HEK293 (cell line): ENCODE results near the gene UBALD2.

ENCODE experiments used
- CTCF ChIA-PET: fragments of 350-600 bp; formaldehyde crosslinking; extraction: SDS; loops from one replicate; lab custom pipeline; 2021; ENCODE audit warnings: antibody characterized with exemption; lab: Yijun Ruan, JAX
- POLR2A ChIA-PET: fragments of 300-600 bp; formaldehyde crosslinking; extraction: SDS; loops from one replicate; lab custom pipeline; 2020; ENCODE audit warnings: antibody characterized with exemption, inconsistent platforms; lab: Yijun Ruan, JAX
- H3K27ac ChIP-seq: fragments of 200-500 bp; sonication (Bioruptor generic); 2 replicates; pipeline ENCODE4 v1.5.1; 2014; ENCODE audit warnings: low read depth, low read length, control low read depth, inconsistent platforms; ENCODE audit errors: extremely low read depth
- H3K36me3 ChIP-seq, 2 experiments: fragments of 200-500 bp in 1 of 2; sonication (Bioruptor generic) in 1 of 2; 1 replicate in 1 of 2; 2 replicates in 1 of 2; pipeline ENCODE4 v1.5.1; 2014 to 2017; ENCODE audit warnings: inconsistent platforms in 2 of 2, low read length in 2 of 2; ENCODE audit not compliant: control insufficient read depth in 2 of 2, insufficient read depth in 1 of 2
- H3K4me1 ChIP-seq: fragments of 200-500 bp; sonication (Bioruptor generic); 2 replicates; pipeline ENCODE4 v1.5.1; 2014; ENCODE audit warnings: mild to moderate bottlenecking, low read length, inconsistent platforms; ENCODE audit not compliant: control insufficient read depth, insufficient read depth
- H3K4me3 ChIP-seq: 2 replicates; pipeline ENCODE4 v1.5.1; 2011; ENCODE audit warnings: low read depth, mild to moderate bottlenecking, control low read depth, low read length, moderate library complexity
- H3K9me3 ChIP-seq: fragments of 200-500 bp; sonication (Bioruptor generic); 2 replicates; pipeline ENCODE4 v1.5.1; 2014; ENCODE audit warnings: low read depth, low read length, inconsistent platforms; ENCODE audit not compliant: control insufficient read depth, insufficient read depth
- GLIS1 ChIP-seq: fragments of 450-650 bp; formaldehyde crosslinking; IDR thresholded peaks from 2 replicates; pipeline ENCODE4 v1.5.1; 2016; ENCODE audit warnings: missing biosample characterization, missing genetic modification characterization
- YY2 ChIP-seq: fragments of 450-650 bp; formaldehyde crosslinking; IDR thresholded peaks from 2 replicates; pipeline ENCODE4 v1.5.1; 2016; ENCODE audit warnings: missing biosample characterization, missing genetic modification characterization
- ZFP69B ChIP-seq: fragments of 450-650 bp; formaldehyde crosslinking; IDR thresholded peaks from 2 replicates; pipeline ENCODE4 v1.5.1; 2016; ENCODE audit warnings: missing biosample characterization, missing genetic modification characterization
- ZNF174 ChIP-seq: fragments of 450-650 bp; formaldehyde crosslinking; IDR thresholded peaks from 2 replicates; pipeline ENCODE4 v1.5.0; 2017; ENCODE audit warnings: missing biosample characterization, mild to moderate bottlenecking, missing genetic modification characterization
- ZNF585B ChIP-seq: fragments of 450-650 bp; formaldehyde crosslinking; IDR thresholded peaks from 2 replicates; pipeline ENCODE4 v1.5.1; 2016; ENCODE audit warnings: missing biosample characterization, missing genetic modification characterization
- ZSCAN30 ChIP-seq: fragments of 450-650 bp; IDR thresholded peaks from 2 replicates; pipeline ENCODE4 v1.5.1; 2018; ENCODE audit warnings: missing biosample characterization, mild to moderate bottlenecking, missing genetic modification characterization, moderate library complexity
- TF ChIP-seq, protein P1 (sequence below): fragments of 450-650 bp; formaldehyde crosslinking; IDR thresholded peaks from 2 replicates; pipeline ENCODE4 v1.5.0; 2017; ENCODE audit warnings: missing biosample characterization, missing genetic modification characterization, borderline replicate concordance
- TF ChIP-seq, protein P2 (sequence below): fragments of 450-650 bp; formaldehyde crosslinking; IDR thresholded peaks from 2 replicates; pipeline ENCODE4 v1.5.1; 2016; ENCODE audit warnings: missing biosample characterization, missing genetic modification characterization
- TF ChIP-seq, protein P3 (sequence below): fragments of 450-650 bp; formaldehyde crosslinking; conservative IDR thresholded peaks from 2 replicates; pipeline ENCODE4 v1.5.1; 2016; ENCODE audit warnings: low read depth, missing biosample characterization, missing genetic modification characterization
- TF ChIP-seq, protein P4 (sequence below): fragments of 450-650 bp; formaldehyde crosslinking; IDR thresholded peaks from 2 replicates; pipeline ENCODE4 v1.5.1; 2017; ENCODE audit warnings: missing biosample characterization, missing genetic modification characterization

Gene UBALD2

DNA sequence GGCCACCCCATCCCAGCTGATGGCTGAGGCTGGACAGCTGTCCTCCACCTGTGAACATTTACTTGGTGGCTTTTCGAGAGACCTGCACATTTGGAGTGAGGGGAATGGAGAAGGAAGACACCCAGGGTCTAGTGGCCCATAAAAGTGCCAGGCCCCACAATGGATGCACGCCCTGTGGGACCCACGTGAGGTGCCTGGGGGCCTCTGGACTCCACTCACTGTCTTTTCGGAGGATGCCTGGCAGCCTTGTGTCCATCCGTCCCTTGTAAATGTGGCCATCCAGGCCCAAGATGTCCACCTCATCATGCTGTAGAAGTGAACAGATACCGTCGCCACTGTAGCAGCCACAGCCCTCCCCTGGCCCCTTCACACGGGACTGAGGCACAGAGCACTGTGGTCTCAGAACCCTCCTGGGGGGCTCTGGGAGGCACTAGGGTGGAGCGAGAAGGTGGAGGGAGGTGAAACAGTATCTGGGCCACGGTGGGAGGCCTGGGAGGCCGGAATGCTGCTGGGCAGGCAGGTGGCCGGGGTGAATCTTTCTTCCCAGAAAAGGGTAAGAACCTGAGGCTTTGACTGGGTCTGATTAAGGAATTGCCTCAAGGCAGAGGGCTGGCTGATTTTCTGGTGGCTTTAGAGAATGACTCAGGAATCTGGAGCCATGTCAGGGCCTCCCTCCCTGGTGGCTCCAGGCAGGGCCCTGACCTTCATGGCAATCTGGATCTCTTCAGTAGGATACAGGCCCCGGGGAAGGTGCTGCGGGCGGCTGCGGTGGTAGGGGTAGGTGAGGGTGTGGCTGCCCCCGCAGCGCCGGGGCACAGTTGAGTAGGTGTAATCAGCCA, 11.5 kb downstream of the UBALD2 start:
- H3K4me3 ChIP-seq = no peak overlapping the region
- H3K36me3 ChIP-seq = peaks cover 0 to 5% of the 10 kb centered on the region in 2 experiments; a peak in 1 of 3 replicates
- H3K9me3 ChIP-seq = no peaks in the 10 kb centered on the region
- POLR2A ChIA-PET = no interaction called here
- TF ChIP-seq ZSCAN30 (tag by site-specific recombination) = 0 out of 2 replicates have a peak, but pooled peaks have one; percentile 32
- TF ChIP-seq, protein P1, sequence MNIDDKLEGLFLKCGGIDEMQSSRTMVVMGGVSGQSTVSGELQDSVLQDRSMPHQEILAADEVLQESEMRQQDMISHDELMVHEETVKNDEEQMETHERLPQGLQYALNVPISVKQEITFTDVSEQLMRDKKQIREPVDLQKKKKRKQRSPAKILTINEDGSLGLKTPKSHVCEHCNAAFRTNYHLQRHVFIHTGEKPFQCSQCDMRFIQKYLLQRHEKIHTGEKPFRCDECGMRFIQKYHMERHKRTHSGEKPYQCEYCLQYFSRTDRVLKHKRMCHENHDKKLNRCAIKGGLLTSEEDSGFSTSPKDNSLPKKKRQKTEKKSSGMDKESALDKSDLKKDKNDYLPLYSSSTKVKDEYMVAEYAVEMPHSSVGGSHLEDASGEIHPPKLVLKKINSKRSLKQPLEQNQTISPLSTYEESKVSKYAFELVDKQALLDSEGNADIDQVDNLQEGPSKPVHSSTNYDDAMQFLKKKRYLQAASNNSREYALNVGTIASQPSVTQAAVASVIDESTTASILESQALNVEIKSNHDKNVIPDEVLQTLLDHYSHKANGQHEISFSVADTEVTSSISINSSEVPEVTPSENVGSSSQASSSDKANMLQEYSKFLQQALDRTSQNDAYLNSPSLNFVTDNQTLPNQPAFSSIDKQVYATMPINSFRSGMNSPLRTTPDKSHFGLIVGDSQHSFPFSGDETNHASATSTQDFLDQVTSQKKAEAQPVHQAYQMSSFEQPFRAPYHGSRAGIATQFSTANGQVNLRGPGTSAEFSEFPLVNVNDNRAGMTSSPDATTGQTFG = no peak
- no peak for TF ChIP-seq YY2 (tag by site-specific recombination)
- peak; percentile 14; the same call in 1 of the 2 replicates for TF ChIP-seq ZNF585B (tag by site-specific recombination)
- TF ChIP-seq GLIS1 (tag by site-specific recombination) = peak; percentile 57
- TF ChIP-seq, protein P2, sequence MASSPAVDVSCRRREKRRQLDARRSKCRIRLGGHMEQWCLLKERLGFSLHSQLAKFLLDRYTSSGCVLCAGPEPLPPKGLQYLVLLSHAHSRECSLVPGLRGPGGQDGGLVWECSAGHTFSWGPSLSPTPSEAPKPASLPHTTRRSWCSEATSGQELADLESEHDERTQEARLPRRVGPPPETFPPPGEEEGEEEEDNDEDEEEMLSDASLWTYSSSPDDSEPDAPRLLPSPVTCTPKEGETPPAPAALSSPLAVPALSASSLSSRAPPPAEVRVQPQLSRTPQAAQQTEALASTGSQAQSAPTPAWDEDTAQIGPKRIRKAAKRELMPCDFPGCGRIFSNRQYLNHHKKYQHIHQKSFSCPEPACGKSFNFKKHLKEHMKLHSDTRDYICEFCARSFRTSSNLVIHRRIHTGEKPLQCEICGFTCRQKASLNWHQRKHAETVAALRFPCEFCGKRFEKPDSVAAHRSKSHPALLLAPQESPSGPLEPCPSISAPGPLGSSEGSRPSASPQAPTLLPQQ (tag by site-specific recombination) = peak; percentile 62
- TF ChIP-seq, protein P3, sequence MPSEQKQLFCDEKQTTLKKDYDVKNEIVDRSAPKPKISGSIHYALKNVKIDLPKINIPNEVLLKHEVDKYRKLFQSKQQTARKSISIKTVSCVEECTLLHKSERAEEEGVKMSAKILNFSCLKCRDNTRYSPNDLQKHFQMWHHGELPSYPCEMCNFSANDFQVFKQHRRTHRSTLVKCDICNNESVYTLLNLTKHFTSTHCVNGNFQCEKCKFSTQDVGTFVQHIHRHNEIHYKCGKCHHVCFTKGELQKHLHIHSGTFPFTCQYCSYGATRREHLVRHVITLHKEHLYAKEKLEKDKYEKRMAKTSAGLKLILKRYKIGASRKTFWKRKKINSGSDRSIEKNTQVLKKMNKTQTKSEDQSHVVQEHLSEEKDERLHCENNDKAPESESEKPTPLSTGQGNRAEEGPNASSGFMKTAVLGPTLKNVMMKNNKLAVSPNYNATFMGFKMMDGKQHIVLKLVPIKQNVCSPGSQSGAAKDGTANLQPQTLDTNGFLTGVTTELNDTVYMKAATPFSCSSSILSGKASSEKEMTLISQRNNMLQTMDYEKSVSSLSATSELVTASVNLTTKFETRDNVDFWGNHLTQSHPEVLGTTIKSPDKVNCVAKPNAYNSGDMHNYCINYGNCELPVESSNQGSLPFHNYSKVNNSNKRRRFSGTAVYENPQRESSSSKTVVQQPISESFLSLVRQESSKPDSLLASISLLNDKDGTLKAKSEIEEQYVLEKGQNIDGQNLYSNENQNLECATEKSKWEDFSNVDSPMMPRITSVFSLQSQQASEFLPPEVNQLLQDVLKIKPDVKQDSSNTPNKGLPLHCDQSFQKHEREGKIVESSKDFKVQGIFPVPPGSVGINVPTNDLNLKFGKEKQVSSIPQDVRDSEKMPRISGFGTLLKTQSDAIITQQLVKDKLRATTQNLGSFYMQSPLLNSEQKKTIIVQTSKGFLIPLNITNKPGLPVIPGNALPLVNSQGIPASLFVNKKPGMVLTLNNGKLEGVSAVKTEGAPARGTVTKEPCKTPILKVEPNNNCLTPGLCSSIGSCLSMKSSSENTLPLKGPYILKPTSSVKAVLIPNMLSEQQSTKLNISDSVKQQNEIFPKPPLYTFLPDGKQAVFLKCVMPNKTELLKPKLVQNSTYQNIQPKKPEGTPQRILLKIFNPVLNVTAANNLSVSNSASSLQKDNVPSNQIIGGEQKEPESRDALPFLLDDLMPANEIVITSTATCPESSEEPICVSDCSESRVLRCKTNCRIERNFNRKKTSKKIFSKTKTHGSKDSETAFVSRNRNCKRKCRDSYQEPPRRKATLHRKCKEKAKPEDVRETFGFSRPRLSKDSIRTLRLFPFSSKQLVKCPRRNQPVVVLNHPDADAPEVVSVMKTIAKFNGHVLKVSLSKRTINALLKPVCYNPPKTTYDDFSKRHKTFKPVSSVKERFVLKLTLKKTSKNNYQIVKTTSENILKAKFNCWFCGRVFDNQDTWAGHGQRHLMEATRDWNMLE (tag by site-specific recombination) = no peak
- no peak for TF ChIP-seq ZNF174 (tag by site-specific recombination)
- TF ChIP-seq, protein P4, sequence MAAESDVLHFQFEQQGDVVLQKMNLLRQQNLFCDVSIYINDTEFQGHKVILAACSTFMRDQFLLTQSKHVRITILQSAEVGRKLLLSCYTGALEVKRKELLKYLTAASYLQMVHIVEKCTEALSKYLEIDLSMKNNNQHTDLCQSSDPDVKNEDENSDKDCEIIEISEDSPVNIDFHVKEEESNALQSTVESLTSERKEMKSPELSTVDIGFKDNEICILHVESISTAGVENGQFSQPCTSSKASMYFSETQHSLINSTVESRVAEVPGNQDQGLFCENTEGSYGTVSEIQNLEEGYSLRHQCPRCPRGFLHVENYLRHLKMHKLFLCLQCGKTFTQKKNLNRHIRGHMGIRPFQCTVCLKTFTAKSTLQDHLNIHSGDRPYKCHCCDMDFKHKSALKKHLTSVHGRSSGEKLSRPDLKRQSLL (tag by site-specific recombination) = 0 out of 2 replicates have a peak, but pooled peaks have one; percentile 37
- 0 out of 2 replicates have a peak, but pooled peaks have one; percentile 40 for TF ChIP-seq ZFP69B (tag by site-specific recombination)
- CTCF ChIA-PET = no interaction called here
- H3K4me1 ChIP-seq = no peaks in the 10 kb centered on the region
- H3K27ac ChIP-seq = no peak overlapping the region
